Gastroesophageal sphincter (tissue), 3 donors: ENCODE data around the gene THSD7A.

Experiments used
- CTCF ChIP-seq, 4 experiments: fragments of 200-600 bp in 2 of 4; fragments of 450-650 bp in 2 of 4; sonication (generic) in 1 of 4; IDR thresholded peaks; one replicate each; pipeline ENCODE4 v1.5.1; 2017 to 2019; ENCODE audit warnings: antibody characterized with exemption in 4 of 4, mild to moderate bottlenecking in 2 of 4, moderate library complexity in 2 of 4
- EP300 ChIP-seq: sonication (generic); formaldehyde crosslinking; IDR thresholded peaks from one replicate; pipeline ENCODE4 v1.6.1; 2017; ENCODE audit warnings: antibody characterized with exemption, mild to moderate bottlenecking
- POLR2A ChIP-seq, 2 donors: fragments of 450-650 bp; IDR thresholded peaks; one replicate each; pipeline ENCODE4 v1.6.1; 2017; ENCODE audit warnings: antibody characterized with exemption in 2 of 2, mild to moderate bottlenecking in 2 of 2, moderate library complexity in 1 of 2
- POLR2AphosphoS5 ChIP-seq: sonication (generic); formaldehyde crosslinking; IDR thresholded peaks from one replicate; pipeline ENCODE4 v1.6.1; 2017; ENCODE audit warnings: antibody characterized with exemption

- TF ChIP-seq EP300 (no peak), CTCF (IDR thresholded peaks at IDR 0.05) (no peak), POLR2A (IDR thresholded peaks at IDR 0.05) (no peak), POLR2AphosphoS5 (no peak)
Observed at GRCh38 chr7:11726001-11726793, 105.8 kb downstream of the THSD7A start.
